H9 (cell line): ENCODE data around the gene CIPC. TPM values are rescaled to one million over a fixed set of nuclear protein-coding genes. Genes with fewer than 3 reads are reported as not detected.

Experiments used
- DNase-seq: peaks from one replicate; pipeline ENCODE4 v3.0.0-alpha.2; 2017
- H2AFZ ChIP-seq: one replicate; pipeline ENCODE4 v1.6.1; 2013; ENCODE audit warnings: mild to moderate bottlenecking, low read length, control low read depth, moderate library complexity
- H2AK5ac ChIP-seq: 2 replicates; pipeline ENCODE4 v1.6.1; 2013; ENCODE audit warnings: low read length, control low read depth, mixed read lengths; ENCODE audit not compliant: insufficient read length
- H2BK120ac ChIP-seq: one replicate; pipeline ENCODE4 v1.6.1; 2013; ENCODE audit warnings: low read depth, mild to moderate bottlenecking, low read length, control low read depth, inconsistent platforms; ENCODE audit not compliant: poor library complexity, severe bottlenecking
- H2BK12ac ChIP-seq: 2 replicates; pipeline ENCODE4 v1.6.1; 2013; ENCODE audit warnings: low read length, control low read depth, mixed read lengths, low read depth; ENCODE audit not compliant: insufficient read length
- H2BK15ac ChIP-seq: 2 replicates; pipeline ENCODE4 v1.6.1; 2013; ENCODE audit warnings: low read depth, low read length, control low read depth
- H2BK20ac ChIP-seq: one replicate; pipeline ENCODE4 v1.6.1; 2013; ENCODE audit warnings: low read depth, mild to moderate bottlenecking, low read length, control low read depth, inconsistent platforms; ENCODE audit not compliant: poor library complexity, severe bottlenecking
- H2BK5ac ChIP-seq: 2 replicates; pipeline ENCODE4 v1.6.1; 2013; ENCODE audit warnings: low read length, control low read depth, mixed read lengths; ENCODE audit not compliant: insufficient read length
- H3K14ac ChIP-seq: 2 replicates; pipeline ENCODE4 v1.6.1; 2013; ENCODE audit warnings: low read length, control low read depth; ENCODE audit not compliant: insufficient read depth
- H3K18ac ChIP-seq: 2 replicates; pipeline ENCODE4 v1.6.1; 2013; ENCODE audit warnings: low read depth, mild to moderate bottlenecking, mixed read lengths, low read length, control low read depth; ENCODE audit not compliant: insufficient read length
- H3K23ac ChIP-seq: 2 replicates; pipeline ENCODE4 v1.6.1; 2013; ENCODE audit warnings: low read length, control low read depth, mixed read lengths, low read depth; ENCODE audit not compliant: insufficient read length
- H3K23me2 ChIP-seq: 2 replicates; pipeline ENCODE4 v1.6.1; 2013; ENCODE audit warnings: low read depth, mild to moderate bottlenecking, mixed read lengths, low read length, control low read depth; ENCODE audit not compliant: insufficient read length, poor library complexity, severe bottlenecking
- H3K27ac ChIP-seq: 2 replicates; pipeline ENCODE4 v1.5.1; 2013; ENCODE audit warnings: low read length, control low read depth, mixed read lengths, low read depth; ENCODE audit not compliant: insufficient read length
- H3K27me3 ChIP-seq: 2 replicates; pipeline ENCODE4 v1.6.1; 2013; ENCODE audit warnings: low read length, control low read depth, inconsistent platforms; ENCODE audit not compliant: insufficient read depth
- H3K4ac ChIP-seq: 2 replicates; pipeline ENCODE4 v1.6.1; 2013; ENCODE audit warnings: low read depth, mild to moderate bottlenecking, control low read depth, inconsistent platforms, low read length, moderate library complexity
- H3K4me1 ChIP-seq: 2 replicates; pipeline ENCODE4 v1.6.1; 2013; ENCODE audit warnings: low read length, control low read depth, inconsistent platforms; ENCODE audit not compliant: insufficient read depth
- H3K4me2 ChIP-seq: 2 replicates; pipeline ENCODE4 v1.6.1; 2013; ENCODE audit warnings: low read length, control low read depth, mixed read lengths; ENCODE audit not compliant: insufficient read length, insufficient read depth
- H3K56ac ChIP-seq: 2 replicates; pipeline ENCODE4 v1.6.1; 2013; ENCODE audit warnings: low read depth, mild to moderate bottlenecking, mixed read lengths, low read length, control low read depth; ENCODE audit not compliant: insufficient read length
- H3K79me1 ChIP-seq: 2 replicates; pipeline ENCODE4 v1.6.1; 2013; ENCODE audit warnings: low read depth, mild to moderate bottlenecking, moderate library complexity, low read length, control low read depth, inconsistent platforms; ENCODE audit not compliant: insufficient read depth, poor library complexity, severe bottlenecking
- H3K79me2 ChIP-seq: 2 replicates; pipeline ENCODE4 v1.6.1; 2013; ENCODE audit warnings: low read length, control low read depth, inconsistent platforms; ENCODE audit not compliant: insufficient read depth
- H3K9ac ChIP-seq: 2 replicates; pipeline ENCODE4 v1.6.1; 2013; ENCODE audit warnings: low read length, control low read depth, mixed read lengths; ENCODE audit not compliant: insufficient read length; ENCODE audit errors: extremely low read depth
- H3K9me3 ChIP-seq: one replicate; pipeline ENCODE4 v1.6.1; 2013; ENCODE audit warnings: low read depth, low read length, inconsistent platforms; ENCODE audit not compliant: control insufficient read depth
- H3T11ph ChIP-seq: one replicate; pipeline ENCODE4 v1.6.1; 2013; ENCODE audit warnings: mild to moderate bottlenecking, low read length, control low read depth, inconsistent platforms
- H4K20me1 ChIP-seq: one replicate; pipeline ENCODE4 v1.6.1; 2013; ENCODE audit not compliant: control insufficient read depth, insufficient read length, insufficient read depth
- H4K5ac ChIP-seq: 2 replicates; pipeline ENCODE4 v1.6.1; 2013; ENCODE audit warnings: low read depth, mild to moderate bottlenecking, mixed read lengths, low read length, control low read depth; ENCODE audit not compliant: insufficient read length
- H4K8ac ChIP-seq: replicated peaks from 2 replicates; pipeline ENCODE4 v1.6.1; 2013; ENCODE audit warnings: low read length, control low read depth, mixed read lengths, low read depth; ENCODE audit not compliant: insufficient read length
- H4K91ac ChIP-seq: 2 replicates; pipeline ENCODE4 v1.6.1; 2013; ENCODE audit warnings: low read depth, mild to moderate bottlenecking, moderate library complexity, mixed read lengths, low read length, control low read depth; ENCODE audit not compliant: insufficient read length
- H3K27ac Mint-ChIP-seq, 3 experiments: 2 replicates in 2 of 3; 3 replicates in 1 of 3; pipeline ENCODE4 v1.8.0; 2020 to 2021; ENCODE audit warnings: mixed read lengths in 3 of 3, mild to moderate bottlenecking in 1 of 3, moderate library complexity in 1 of 3
- H3K27me3 Mint-ChIP-seq: 2 replicates; pipeline ENCODE4 v1.8.0; 2021; ENCODE audit warnings: low read depth, mild to moderate bottlenecking, moderate library complexity, mixed read lengths
- H3K36me3 Mint-ChIP-seq, 3 experiments: 2 replicates in 2 of 3; 3 replicates in 1 of 3; pipeline ENCODE4 v1.8.0; 2020 to 2021; ENCODE audit warnings: low read depth in 3 of 3, mixed read lengths in 3 of 3; ENCODE audit not compliant: insufficient read depth in 1 of 3
- H3K4me1 Mint-ChIP-seq, 2 experiments: 2 replicates each; pipeline ENCODE4 v1.8.0; 2020; ENCODE audit warnings: mixed read lengths in 2 of 2
- H3K4me3 Mint-ChIP-seq, 2 experiments: 2 replicates in 1 of 2; 3 replicates in 1 of 2; pipeline ENCODE4 v1.8.0; 2020 to 2021; ENCODE audit warnings: mild to moderate bottlenecking in 2 of 2, mixed read lengths in 2 of 2, moderate library complexity in 1 of 2
- H3K9me3 Mint-ChIP-seq, 2 experiments: 2 replicates in 1 of 2; 3 replicates in 1 of 2; pipeline ENCODE4 v1.8.0; 2020; ENCODE audit warnings: mild to moderate bottlenecking in 2 of 2, mixed read lengths in 2 of 2, moderate library complexity in 1 of 2
- CTCF ChIP-seq: fragments of 200-600 bp; sonication (generic); conservative IDR thresholded peaks from 3 replicates; pipeline ENCODE4 v1.8.0; 2021; ENCODE audit warnings: antibody characterized with exemption, mild to moderate bottlenecking
- WGBS: extraction: QIAGEN DNeasy Blood & Tissue Kit; methylation state at CpG from one replicate; pipeline ENCODE4 v1.1.7; 2013; ENCODE audit warnings: missing lambda C conversion rate, low lambda C conversion rate, mixed read lengths; ENCODE audit not compliant: insufficient read length; ENCODE audit errors: extremely low coverage; 5-methylcytosine and 5-hydroxymethylcytosine counted together
- total RNA-seq: library from RNA; stranded (reverse); gene quantifications from 2 replicates; pipeline ENCODE4 v1.2.1, GENCODE V29; 2021

Gene CIPC
- total RNA-seq, 1 experiment from 2014 or later, result 23.4 TPM

DNA sequence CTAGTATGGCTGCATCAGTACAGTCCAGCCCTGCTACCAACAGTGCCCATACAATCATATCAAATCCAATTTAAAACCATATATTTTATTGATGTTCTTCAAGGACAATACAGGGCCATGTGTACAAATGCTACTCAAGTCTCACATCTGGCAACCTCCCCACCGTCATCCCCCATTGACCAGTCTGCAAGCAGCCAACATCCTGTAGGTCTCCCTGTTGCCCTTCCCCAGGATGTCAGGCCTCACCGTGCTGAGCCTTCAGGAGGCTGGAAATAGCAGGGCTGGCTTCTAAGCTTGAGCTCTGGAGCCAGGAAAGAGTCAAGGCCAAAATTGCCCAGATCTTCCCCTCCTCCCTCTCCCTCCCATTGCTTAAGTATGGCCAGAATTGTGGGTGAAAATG is 33.1 kb downstream of the CIPC start:
- Histone ChIP-seq H2BK15ac (no peak overlapping the region), H3K79me2 (no peaks in the 10 kb centered on the region), H3K9ac (no peak overlapping the region), H3K9me3 (no peaks in the 10 kb centered on the region), H3K4ac (no peak overlapping the region), H3K79me1 (no peaks in the 10 kb centered on the region), H2AFZ (no peak overlapping the region), H3T11ph (no peak overlapping the region), H3K4me1 (no peaks in the 10 kb centered on the region; the same call in 1 of the 2 replicates), H4K20me1 (no peaks in the 10 kb centered on the region), H2BK20ac (no peak overlapping the region), H3K23me2 (no peaks in the 10 kb centered on the region), H4K5ac (no peak overlapping the region), H3K27ac (no peak overlapping the region), H2BK120ac (no peak overlapping the region), H3K14ac (no peak overlapping the region), H3K27me3 (no peaks in the 10 kb centered on the region), H2AK5ac (no peak overlapping the region), H3K4me2 (no peak overlapping the region), H3K18ac (no peak overlapping the region), H4K91ac (no peak overlapping the region), H2BK12ac (no peak overlapping the region), H2BK5ac (no peak overlapping the region), H3K56ac (no peak overlapping the region), H4K8ac (no peak overlapping the region), H3K23ac (no peak overlapping the region)
- peak; percentile 4 for DNase-seq
- no peak overlapping the region for H3K27ac Mint-ChIP-seq
- no peak for TF ChIP-seq CTCF
- peaks cover 0 to 24% (median 7%) of the 10 kb centered on the region in 3 experiments; a peak in 5 of 7 replicates for H3K36me3 Mint-ChIP-seq
- WGBS, result no CpG with 5 or more reads among the region's 2 CpGs
- H3K4me3 Mint-ChIP-seq, result no peak overlapping the region
- no peaks in the 10 kb centered on the region for H3K9me3 Mint-ChIP-seq
- H3K27me3 Mint-ChIP-seq, result peaks cover 7% of the 10 kb centered on the region
- peaks cover 13 to 20% of the 10 kb centered on the region in 2 experiments for H3K4me1 Mint-ChIP-seq
